IPS-15b (cell line): ENCODE results near the gene INPP4A.

Experiments
- H3K27me3 ChIP-seq: one replicate; pipeline ENCODE4 v1.6.1; 2013; ENCODE audit warnings: low read length; ENCODE audit not compliant: control insufficient read depth, insufficient read depth
- H3K36me3 ChIP-seq: one replicate; pipeline ENCODE4 v1.6.1; 2013; ENCODE audit warnings: low read length; ENCODE audit not compliant: control insufficient read depth, insufficient read depth
- H3K4me1 ChIP-seq: one replicate; pipeline ENCODE4 v1.6.1; 2013; ENCODE audit warnings: mild to moderate bottlenecking, low read length; ENCODE audit not compliant: control insufficient read depth, insufficient read depth
- H3K4me3 ChIP-seq: one replicate; pipeline ENCODE4 v1.5.1; 2013; ENCODE audit warnings: low read depth, low read length
- H3K9ac ChIP-seq: one replicate; pipeline ENCODE4 v1.6.1; 2013; ENCODE audit warnings: low read depth, mild to moderate bottlenecking, low read length
- H3K9me3 ChIP-seq: one replicate; pipeline ENCODE4 v1.6.1; 2013; ENCODE audit warnings: mild to moderate bottlenecking, low read length; ENCODE audit not compliant: control insufficient read depth, insufficient read depth

The INPP4A gene

GRCh38 chr2:98473995-98474780, 29.5 kb downstream of the INPP4A start:
- H3K36me3 ChIP-seq, result peaks cover 6% of the 10 kb centered on the region
- no peaks in the 10 kb centered on the region for H3K27me3 ChIP-seq
- H3K9me3 ChIP-seq, result no peaks in the 10 kb centered on the region
- H3K4me1 ChIP-seq, result peaks cover 17% of the 10 kb centered on the region
- no peak overlapping the region for H3K9ac ChIP-seq
- no peak overlapping the region for H3K4me3 ChIP-seq

DNA sequence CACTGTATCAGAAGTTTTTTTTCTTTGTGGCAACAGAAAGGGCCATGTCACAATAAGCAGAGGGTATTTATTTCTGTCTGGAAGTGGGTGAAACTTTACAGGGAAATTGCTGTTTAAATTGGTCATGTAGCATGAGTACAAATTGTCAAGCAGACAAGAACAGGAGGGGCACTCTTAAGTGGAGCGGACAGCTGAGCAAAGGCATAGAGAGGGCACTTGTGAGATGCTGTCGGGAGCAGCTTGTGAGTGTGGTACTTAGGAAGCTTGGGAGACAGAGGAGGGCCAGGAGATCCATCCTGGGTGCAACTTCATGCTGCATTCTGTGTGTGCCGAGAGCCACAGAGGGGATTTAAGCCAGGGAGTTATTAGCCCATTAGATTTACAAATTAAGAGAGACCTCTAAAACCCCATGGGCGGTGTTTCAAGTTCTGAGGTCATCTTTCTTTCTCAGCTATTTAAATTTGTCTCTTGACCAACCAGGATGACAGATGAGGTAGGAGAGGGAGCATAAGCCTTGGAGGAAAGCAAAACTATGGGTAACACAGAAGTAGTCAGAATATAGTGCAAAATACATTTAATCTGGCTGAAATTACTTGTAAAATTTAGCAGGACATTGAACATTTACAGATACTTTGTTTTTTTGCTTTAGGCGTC, 30.4 kb downstream of the INPP4A start:
- H3K27me3 ChIP-seq, result no peaks in the 10 kb centered on the region
- H3K9ac ChIP-seq, result no peak overlapping the region
- peaks cover 17% of the 10 kb centered on the region for H3K4me1 ChIP-seq
- no peaks in the 10 kb centered on the region for H3K36me3 ChIP-seq
- H3K9me3 ChIP-seq, result no peaks in the 10 kb centered on the region
- H3K4me3 ChIP-seq, result no peak overlapping the region

- Histone ChIP-seq H3K4me3 (no peak overlapping the region), H3K36me3 (no peaks in the 10 kb centered on the region), H3K9me3 (no peaks in the 10 kb centered on the region), H3K9ac (peak overlapping the region; percentile 26), H3K27me3 (no peaks in the 10 kb centered on the region), H3K4me1 (peaks cover 17% of the 10 kb centered on the region)
Observed at GRCh38 chr2:98476192-98476868, 31.7 kb downstream of the INPP4A start.

DNA sequence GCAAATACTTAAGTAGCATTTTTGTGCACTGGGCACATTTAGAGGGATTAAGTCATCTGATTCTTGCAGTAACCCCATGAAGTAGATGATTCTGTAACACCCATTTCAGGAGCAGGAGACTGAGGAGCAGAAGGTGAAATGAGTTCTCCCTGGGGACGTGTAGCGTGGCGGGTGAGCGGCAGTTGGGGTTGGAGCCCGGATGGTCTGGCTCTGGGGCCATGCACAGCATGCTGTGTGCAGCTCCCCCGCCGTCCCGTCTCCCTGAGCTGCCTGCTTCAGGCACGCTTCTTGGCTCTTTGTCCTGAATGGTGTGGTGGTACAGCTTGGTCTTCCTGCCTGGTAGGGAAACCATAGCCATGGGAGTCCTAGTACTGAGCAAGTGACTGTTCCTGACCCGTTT, 32.4 kb downstream of the INPP4A start:
- peak overlapping the region; percentile 26 for H3K9ac ChIP-seq
- H3K36me3 ChIP-seq, result no peaks in the 10 kb centered on the region
- H3K4me1 ChIP-seq, result peaks cover 17% of the 10 kb centered on the region
- no peak overlapping the region for H3K4me3 ChIP-seq
- H3K27me3 ChIP-seq, result no peaks in the 10 kb centered on the region
- no peaks in the 10 kb centered on the region for H3K9me3 ChIP-seq

GRCh38 chr2:98477506-98477905, 32.8 kb downstream of the INPP4A start:
- H3K4me1 ChIP-seq, result peaks cover 17% of the 10 kb centered on the region
- no peak overlapping the region for H3K9ac ChIP-seq

GRCh38 chr2:98478088-98478551, 33.5 kb downstream of the INPP4A start:
- Histone ChIP-seq H3K9ac (no peak overlapping the region), H3K36me3 (no peaks in the 10 kb centered on the region), H3K4me3 (no peak overlapping the region), H3K27me3 (no peaks in the 10 kb centered on the region), H3K4me1 (peaks cover 17% of the 10 kb centered on the region), H3K9me3 (no peaks in the 10 kb centered on the region)

More at GRCh38 chr2:98477506-98477905, 32.8 kb downstream of the INPP4A start:
- H3K36me3 ChIP-seq, result no peaks in the 10 kb centered on the region
- H3K9me3 ChIP-seq, result no peaks in the 10 kb centered on the region
- H3K27me3 ChIP-seq, result no peaks in the 10 kb centered on the region
- no peak overlapping the region for H3K4me3 ChIP-seq

DNA sequence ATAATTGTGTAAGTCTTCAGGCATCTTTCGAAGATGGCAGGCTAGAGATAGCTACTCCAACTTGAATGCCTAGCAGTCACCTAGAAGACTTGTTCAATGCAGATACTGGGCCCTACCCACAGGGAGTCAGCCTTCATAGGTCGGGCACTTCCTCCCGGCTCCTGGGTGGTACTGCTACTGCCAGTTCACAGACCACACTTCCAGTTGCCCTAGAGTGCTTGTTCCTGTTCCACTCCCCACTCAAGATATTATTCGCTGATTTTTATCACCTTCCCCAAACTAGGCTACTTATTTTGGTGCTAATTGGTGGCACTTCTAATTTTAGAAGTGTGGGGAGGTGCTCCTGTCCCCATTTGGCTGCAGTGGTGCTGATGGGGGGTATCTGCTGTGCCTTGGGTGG, 34.2 kb downstream of the INPP4A start:
- no peak overlapping the region for H3K9ac ChIP-seq
- H3K9me3 ChIP-seq, result no peaks in the 10 kb centered on the region
- no peak overlapping the region for H3K4me3 ChIP-seq
- H3K4me1 ChIP-seq, result peaks cover 17% of the 10 kb centered on the region
- no peaks in the 10 kb centered on the region for H3K36me3 ChIP-seq
- no peaks in the 10 kb centered on the region for H3K27me3 ChIP-seq

- peaks cover 17% of the 10 kb centered on the region for H3K4me1 ChIP-seq
- H3K9ac ChIP-seq, result no peak overlapping the region
- H3K27me3 ChIP-seq, result no peaks in the 10 kb centered on the region
- no peaks in the 10 kb centered on the region for H3K36me3 ChIP-seq
- H3K4me3 ChIP-seq, result no peak overlapping the region
- H3K9me3 ChIP-seq, result no peaks in the 10 kb centered on the region
Observed at GRCh38 chr2:98479371-98479770, 34.7 kb downstream of the INPP4A start.

- no peaks in the 10 kb centered on the region for H3K9me3 ChIP-seq
Observed at GRCh38 chr2:98479959-98480524, 35.4 kb downstream of the INPP4A start.

DNA sequence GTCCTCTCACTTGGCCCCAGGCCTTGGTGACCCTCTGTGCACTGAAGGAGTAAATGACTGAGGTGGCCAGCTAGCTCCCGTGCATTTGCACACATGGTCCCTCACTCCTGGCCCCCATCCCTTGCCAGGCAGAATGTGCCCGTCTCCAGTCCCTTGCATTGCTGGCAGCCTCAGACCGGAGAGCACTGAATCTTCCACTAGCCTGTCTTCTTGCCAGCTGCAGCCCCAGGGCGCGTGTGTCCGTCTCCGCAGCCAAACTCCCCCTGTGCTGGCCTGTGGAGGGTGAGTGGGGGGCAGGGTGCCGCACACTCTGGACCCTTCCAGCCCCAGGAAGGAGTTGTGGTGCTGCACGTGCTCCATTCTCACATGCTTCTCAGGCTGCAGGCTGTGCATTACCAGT, 35.9 kb downstream of the INPP4A start:
- Histone ChIP-seq H3K4me1 (peaks cover 21% of the 10 kb centered on the region), H3K27me3 (no peaks in the 10 kb centered on the region), H3K9me3 (no peaks in the 10 kb centered on the region), H3K36me3 (no peaks in the 10 kb centered on the region), H3K4me3 (no peak overlapping the region), H3K9ac (no peak overlapping the region)

More at GRCh38 chr2:98479959-98480524, 35.4 kb downstream of the INPP4A start:
- peaks cover 20% of the 10 kb centered on the region for H3K4me1 ChIP-seq
- no peaks in the 10 kb centered on the region for H3K36me3 ChIP-seq
- no peak overlapping the region for H3K9ac ChIP-seq
- H3K27me3 ChIP-seq, result no peaks in the 10 kb centered on the region
- no peak overlapping the region for H3K4me3 ChIP-seq

GRCh38 chr2:98482362-98482761, 37.7 kb downstream of the INPP4A start:
- Histone ChIP-seq H3K4me3 (no peak overlapping the region), H3K36me3 (no peaks in the 10 kb centered on the region), H3K27me3 (no peaks in the 10 kb centered on the region), H3K9me3 (no peaks in the 10 kb centered on the region), H3K4me1 (peaks cover 23% of the 10 kb centered on the region), H3K9ac (no peak overlapping the region)
